GM12878 (cell line): ENCODE measurements around the gene RDH16.

Experiments used
- DPF2 ChIP-seq: fragments of 450-650 bp; IDR thresholded peaks from 2 replicates; pipeline ENCODE4 v1.6.1; 2017; ENCODE audit warnings: mild to moderate bottlenecking
- EZH2 ChIP-seq: IDR thresholded peaks from 2 replicates; pipeline ENCODE4 v1.6.1; 2012; ENCODE audit warnings: low read depth, mild to moderate bottlenecking, control low read depth, inconsistent platforms, low read length, borderline replicate concordance; ENCODE audit not compliant: control insufficient read depth
- POLR2AphosphoS2 ChIP-seq: IDR thresholded peaks from 2 replicates; pipeline ENCODE4 v1.6.1; 2011; ENCODE audit warnings: low read depth, mild to moderate bottlenecking, low read length, improper control_type of control experiment, moderate library complexity
- POLR2AphosphoS5 ChIP-seq: IDR thresholded peaks from 2 replicates; pipeline ENCODE4 v1.6.1; 2011; ENCODE audit warnings: mild to moderate bottlenecking, low read length, inconsistent platforms
- ZNF207 ChIP-seq: fragments of 450-650 bp; IDR thresholded peaks from 2 replicates; pipeline ENCODE4 v1.6.1; 2014; ENCODE audit warnings: antibody characterized with exemption, mild to moderate bottlenecking, borderline replicate concordance

DNA sequence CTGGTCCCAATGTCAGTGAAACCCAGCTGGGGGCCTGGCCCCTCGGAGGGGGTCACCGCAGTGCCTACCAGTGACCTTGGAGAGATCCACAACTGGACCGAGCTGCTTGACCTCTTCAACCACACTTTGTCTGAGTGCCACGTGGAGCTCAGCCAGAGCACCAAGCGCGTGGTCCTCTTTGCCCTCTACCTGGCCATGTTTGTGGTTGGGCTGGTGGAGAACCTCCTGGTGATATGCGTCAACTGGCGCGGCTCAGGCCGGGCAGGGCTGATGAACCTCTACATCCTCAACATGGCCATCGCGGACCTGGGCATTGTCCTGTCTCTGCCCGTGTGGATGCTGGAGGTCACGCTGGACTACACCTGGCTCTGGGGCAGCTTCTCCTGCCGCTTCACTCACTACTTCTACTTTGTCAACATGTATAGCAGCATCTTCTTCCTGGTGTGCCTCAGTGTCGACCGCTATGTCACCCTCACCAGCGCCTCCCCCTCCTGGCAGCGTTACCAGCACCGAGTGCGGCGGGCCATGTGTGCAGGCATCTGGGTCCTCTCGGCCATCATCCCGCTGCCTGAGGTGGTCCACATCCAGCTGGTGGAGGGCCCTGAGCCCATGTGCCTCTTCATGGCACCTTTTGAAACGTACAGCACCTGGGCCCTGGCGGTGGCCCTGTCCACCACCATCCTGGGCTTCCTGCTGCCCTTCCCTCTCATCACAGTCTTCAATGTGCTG, 38.0 kb upstream of the RDH16 start:
- no peak for TF ChIP-seq POLR2AphosphoS5
- no peak for TF ChIP-seq POLR2AphosphoS2
- TF ChIP-seq ZNF207: no peak
- TF ChIP-seq EZH2: no peak
- no peak for TF ChIP-seq DPF2
